Right ventricle myocardium superior (tissue), 1 donor: ENCODE data around the gene IBA57. TPM values are rescaled to one million over a fixed set of nuclear protein-coding genes. Genes with fewer than 3 reads are reported as not detected.

Experiments
- ATAC-seq: fragments of 200-7000 bp; cut with Tn5 transposase; one replicate; pipeline ENCODE4 v1.9.1; 2020; ENCODE audit warnings: mild to moderate bottlenecking; ENCODE audit not compliant: poor library complexity
- DNase-seq: peaks from one replicate; pipeline ENCODE4 v3.0.0-alpha.2; 2020
- intact Hi-C: fragments of 100-400 bp; cut with DNase I; formaldehyde crosslinking; loops from one replicate; pipeline ENCODE4 v1.11.2; 2022
- long read RNA-seq: library from polyadenylated mRNA; unstranded; transcript quantifications from one replicate; pipeline ENCODE4 v2.0.0, GENCODE V29; 2021
- total RNA-seq: library from RNA; stranded (reverse); fragmentation: NEBNext Ultra II Directional; extraction: Animal tissue kit (Norgen Biotek cat#: 25700); gene quantifications from one replicate; pipeline ENCODE4 v1.2.1, GENCODE V29; 2021
- donor health status: DM: no; HTN: yes; CAD: no; lungs with severe emphysema.

IBA57 gene
- 14.8 TPM for total RNA-seq
- long read RNA-seq, full-length matches to known transcripts = 31 of 43 reads
- long read RNA-seq, partial matches to known transcripts = 1 of 43 reads
- long read RNA-seq, other reads (novel, unspliced or antisense) = 11 of 43 reads

DNA sequence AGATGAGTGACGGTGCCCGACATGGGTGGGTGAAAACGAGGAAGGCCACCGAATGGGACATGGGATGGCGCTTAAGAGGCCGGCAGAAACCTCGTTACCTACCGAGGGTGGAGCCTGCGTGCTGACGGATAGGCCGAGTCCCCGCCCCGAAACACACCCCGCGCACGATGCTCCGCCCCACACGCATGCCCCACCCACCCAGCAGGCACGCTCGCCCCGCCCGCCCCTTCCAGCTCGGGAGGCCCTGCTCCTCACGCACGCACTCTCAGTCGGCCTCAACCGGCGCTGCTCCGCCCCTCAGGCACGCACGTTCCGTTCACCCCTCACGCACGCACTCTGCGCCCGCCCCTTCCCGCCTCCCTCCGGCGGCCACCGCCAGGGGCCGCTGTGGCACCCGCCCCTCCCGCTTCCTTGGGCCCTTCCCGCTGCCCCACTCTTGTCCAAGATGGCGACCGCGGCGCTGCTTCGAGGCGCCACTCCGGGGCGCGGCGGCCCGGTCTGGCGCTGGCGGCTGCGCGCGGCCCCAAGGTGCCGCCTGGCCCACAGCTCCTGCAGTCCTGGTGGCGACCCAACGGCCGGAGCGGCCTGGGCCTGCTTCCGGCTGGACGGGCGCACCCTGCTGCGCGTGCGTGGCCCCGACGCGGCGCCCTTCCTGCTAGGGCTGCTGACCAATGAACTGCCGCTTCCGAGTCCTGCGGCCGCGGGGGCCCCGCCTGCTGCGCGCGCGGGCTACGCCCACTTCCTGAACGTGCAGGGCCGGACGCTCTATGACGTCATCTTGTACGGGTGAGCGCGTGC, at the start of gene IBA57:
Gene IBA57 (plus strand): TSS at position 433 of the 798 bp plus-strand sequence. CDS start 13 bp downstream, at position 446.
- DNase-seq = peak; percentile 100
- ATAC-seq = peak; percentile 92
- intact Hi-C loops = loop anchor here (2.0 kb wide), 1 partner anchor 25 kb away; the partner anchor contains the start of gene GUK1

DNA sequence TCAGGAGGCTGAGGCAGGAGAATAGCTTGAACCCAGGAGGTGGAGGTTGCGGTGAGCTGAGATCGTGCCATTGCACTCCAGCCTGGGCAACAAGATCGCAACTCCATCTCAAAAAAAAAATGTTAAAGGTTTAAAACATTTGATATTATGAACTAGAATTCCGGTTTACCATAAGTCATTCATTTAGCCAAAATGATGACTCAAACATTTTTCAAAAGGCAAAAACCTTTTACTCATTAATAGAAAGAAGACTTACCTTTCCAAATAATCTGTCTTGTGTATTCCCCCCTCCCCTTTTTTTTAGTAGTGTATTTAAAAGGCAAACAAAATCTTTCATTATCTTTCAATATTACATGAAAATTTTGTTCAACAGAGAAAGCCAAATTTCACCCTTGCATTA, 48.3 kb upstream of the IBA57 start:
- no peak for ATAC-seq

GRCh38 chr1:228118040-228118439, 47.6 kb upstream of the IBA57 start:
- DNase-seq (no peak), ATAC-seq (no peak)
- intact Hi-C loops = no loop called here

More for the DNA sequence above, 48.3 kb upstream of the IBA57 start:
- intact Hi-C loops = no loop called here
- DNase-seq = no peak

DNA sequence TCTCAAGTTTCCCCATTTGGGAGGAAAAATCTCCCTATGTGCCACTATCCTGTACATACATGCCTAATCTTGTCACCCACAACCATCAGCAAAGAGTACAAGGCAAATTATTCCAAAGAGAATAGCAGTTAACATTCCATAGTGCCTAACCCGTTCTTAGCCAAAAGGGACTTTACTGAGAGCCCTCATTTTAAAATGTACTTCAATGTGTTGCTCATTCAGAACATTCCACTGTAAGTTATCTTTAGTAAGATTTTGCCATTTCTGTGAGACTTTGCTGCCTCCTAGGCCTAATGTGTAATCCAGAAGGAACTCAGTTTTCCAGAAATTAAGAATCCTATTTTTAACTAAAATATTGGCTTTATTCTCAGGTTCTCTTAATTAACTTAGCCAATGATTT, 45.3 kb upstream of the IBA57 start:
- DNase-seq (no peak), ATAC-seq (no peak)
- intact Hi-C loops = loop anchor here (10.0 kb wide), 1 partner anchor 374 kb away; no protein-coding TSS in a partner anchor

GRCh38 chr1:228120857-228121489, 44.6 kb upstream of the IBA57 start:
- DNase-seq (no peak), ATAC-seq (no peak)
- intact Hi-C loops = loop anchor here (10.0 kb wide), 1 partner anchor 374 kb away; no protein-coding TSS in a partner anchor

DNA sequence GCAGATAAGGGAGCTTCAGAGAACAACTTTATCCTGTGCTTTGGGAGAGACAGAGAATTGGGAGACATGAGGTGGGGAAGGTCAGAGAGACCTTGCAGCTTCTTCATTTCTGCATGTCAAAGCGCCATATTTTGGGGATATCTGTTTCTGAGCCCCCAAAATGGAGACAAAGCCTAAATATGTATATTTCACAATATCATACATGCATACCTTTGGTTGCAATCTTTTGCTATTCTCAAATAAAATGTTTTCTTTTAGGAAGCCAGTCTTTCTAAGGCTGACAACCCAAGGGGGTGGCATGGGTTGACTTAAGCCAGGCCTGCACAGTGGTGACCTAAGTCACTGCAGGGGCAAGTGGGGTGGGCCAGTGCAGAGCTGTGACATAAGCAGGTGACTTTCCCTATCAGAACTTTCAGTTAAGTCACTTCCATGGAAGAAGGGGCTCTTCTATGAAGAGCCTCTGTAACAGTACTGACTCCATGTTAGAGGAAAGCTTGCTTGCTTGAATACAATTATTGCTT, 42.6 kb upstream of the IBA57 start:
- intact Hi-C loops = loop anchor here (10.0 kb wide), 1 partner anchor 372 kb away; no protein-coding TSS in a partner anchor

DNA sequence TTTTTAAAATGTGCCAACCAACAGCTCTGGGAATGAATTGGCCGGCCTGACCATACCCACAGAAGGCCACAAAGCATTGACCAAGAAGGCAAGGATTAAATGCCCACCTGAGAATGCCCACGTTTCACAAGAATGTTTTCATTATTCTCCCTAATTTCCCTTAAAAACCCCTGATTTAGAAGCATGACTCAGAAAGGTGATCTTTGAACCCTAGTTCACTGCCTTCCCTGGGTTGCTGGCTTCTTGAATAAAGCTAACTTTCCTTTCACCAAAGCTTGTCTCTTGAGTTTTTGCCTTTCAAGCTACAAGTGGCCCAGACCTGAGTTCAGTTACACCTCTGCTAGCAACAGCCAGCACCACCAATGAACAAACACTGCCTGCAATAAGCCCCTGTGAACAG, 42.1 kb upstream of the IBA57 start:
- intact Hi-C loops = loop anchor here (10.0 kb wide), 1 partner anchor 371 kb away; no protein-coding TSS in a partner anchor
- no peak for DNase-seq
- no peak for ATAC-seq

More for the DNA sequence above, 42.6 kb upstream of the IBA57 start:
- ATAC-seq (no peak), DNase-seq (no peak)

DNA sequence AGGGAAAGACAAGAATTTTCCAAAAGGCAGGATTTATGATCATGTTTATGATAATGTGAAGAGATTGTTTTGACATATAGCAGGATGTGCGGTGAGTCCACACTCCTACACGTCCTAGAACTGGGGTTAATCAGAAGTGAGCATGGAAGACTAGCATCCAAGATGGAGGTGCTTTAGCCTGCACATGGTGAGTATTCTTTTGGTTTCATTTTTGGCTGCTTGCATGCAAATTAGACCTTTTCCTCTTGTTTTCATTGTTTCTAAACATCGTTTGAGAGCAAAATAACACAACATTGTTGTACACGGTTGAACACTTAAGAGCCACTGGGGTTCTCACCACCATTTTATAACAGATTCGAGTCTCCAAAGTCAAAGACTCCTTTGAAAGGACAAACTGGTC, 40.4 kb upstream of the IBA57 start:
- intact Hi-C loops = loop anchor here (10.0 kb wide), 1 partner anchor 370 kb away; no protein-coding TSS in a partner anchor
- no peak for DNase-seq
- no peak for ATAC-seq

- intact Hi-C loops = loop anchor here (5.0 kb wide), 1 partner anchor 381 kb away; no protein-coding TSS in a partner anchor
- ATAC-seq = no peak
- no peak for DNase-seq
These were observed 33.8 kb upstream of the IBA57 start for GRCh38 chr1:228131766-228132165.

DNA sequence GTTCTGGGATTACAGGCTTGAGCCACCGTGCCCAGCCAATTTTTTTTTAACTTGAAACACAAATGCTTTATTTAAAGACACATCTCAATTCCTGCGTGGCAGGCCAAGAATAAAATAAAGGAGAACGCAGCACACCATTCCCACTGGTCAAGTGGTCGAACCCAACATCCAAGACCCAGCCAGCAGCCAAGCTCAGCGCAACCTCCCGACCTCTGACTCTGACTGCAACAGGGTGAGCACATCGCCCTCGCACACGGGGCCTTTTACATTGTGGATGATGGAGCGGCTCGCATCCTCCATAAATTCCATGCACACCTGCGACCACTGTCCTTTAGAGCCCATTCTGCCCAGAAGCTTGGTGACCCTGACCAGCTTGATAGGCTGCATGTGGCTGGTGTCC, 31.0 kb upstream of the IBA57 start:
- DNase-seq (no peak), ATAC-seq (no peak)
- intact Hi-C loops = loop anchor here (5.0 kb wide), 1 partner anchor 378 kb away; no protein-coding TSS in a partner anchor

DNA sequence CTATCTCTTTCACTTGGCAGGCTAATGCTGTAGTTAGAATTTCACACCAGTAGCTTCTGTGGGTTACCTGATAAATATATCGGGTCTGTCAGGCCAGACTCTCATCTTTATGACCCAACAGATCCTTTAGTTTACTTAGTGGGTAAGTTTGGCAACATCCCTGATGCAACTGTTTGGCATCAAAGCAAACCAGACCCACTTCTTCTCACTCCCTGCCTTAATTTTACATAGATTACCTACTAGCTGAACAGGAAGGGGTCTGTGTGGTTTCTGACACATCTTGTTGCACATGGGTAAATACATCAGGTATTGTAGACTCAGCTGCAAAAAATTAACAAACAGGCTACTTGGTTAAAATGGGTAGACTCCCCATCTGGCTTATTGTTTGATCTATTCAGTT, 28.7 kb upstream of the IBA57 start:
- no peak for ATAC-seq
- intact Hi-C loops = no loop called here
- DNase-seq = no peak

DNA sequence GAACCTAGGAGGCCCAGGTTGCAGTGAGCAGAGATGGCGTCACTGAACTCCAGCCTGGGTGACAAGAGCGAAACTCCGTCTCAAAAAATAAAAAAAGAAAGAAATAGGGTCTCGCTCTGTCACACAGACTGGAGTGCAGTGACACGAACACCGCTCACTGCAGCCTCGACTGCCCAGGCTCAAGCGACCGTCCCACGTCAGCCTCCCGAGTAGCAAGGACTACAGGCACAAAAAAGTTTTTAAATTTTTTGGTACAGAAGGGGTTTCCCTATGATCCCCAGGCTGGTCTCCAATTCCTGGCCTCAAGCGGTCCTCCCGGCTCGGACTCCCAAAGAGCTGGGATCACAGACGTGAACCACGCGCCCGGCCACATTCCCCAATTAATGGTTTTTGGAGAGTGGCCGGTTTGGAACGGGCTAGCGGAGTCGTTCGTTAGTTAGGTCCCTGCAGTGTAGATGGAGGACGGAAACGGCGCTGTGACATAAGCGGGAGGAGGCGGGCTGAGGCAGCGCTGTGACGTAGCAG, 26.1 kb upstream of the IBA57 start:
- DNase-seq (no peak), ATAC-seq (no peak)
- intact Hi-C loops = no loop called here

GRCh38 chr1:228139931-228140723, 25.5 kb upstream of the IBA57 start, which contains the start of gene GUK1:
Gene GUK1, plus strand, starts transcription at chr1:228140279. Its CDS starts 24 bp downstream, at chr1:228140303.
- intact Hi-C loops = loop anchor here (2.0 kb wide), 1 partner anchor 25 kb away; the partner anchor contains the start of gene IBA57
- peak; percentile 100 for DNase-seq
- ATAC-seq = peak; percentile 94

- peak; percentile 47 for DNase-seq
- no peak for ATAC-seq
- intact Hi-C loops = loop anchor here (2.0 kb wide), 1 partner anchor 24 kb away; the partner anchor contains the start of gene IBA57
These were observed 24.8 kb upstream of the IBA57 start for GRCh38 chr1:228140724-228141225.

- ATAC-seq (peak; percentile 19), DNase-seq (peak; percentile 86)
- intact Hi-C loops = loop anchor here (2.0 kb wide), 1 partner anchor 23 kb away; the partner anchor contains the start of gene IBA57
These were observed 24.2 kb upstream of the IBA57 start for GRCh38 chr1:228141226-228142044.

DNA sequence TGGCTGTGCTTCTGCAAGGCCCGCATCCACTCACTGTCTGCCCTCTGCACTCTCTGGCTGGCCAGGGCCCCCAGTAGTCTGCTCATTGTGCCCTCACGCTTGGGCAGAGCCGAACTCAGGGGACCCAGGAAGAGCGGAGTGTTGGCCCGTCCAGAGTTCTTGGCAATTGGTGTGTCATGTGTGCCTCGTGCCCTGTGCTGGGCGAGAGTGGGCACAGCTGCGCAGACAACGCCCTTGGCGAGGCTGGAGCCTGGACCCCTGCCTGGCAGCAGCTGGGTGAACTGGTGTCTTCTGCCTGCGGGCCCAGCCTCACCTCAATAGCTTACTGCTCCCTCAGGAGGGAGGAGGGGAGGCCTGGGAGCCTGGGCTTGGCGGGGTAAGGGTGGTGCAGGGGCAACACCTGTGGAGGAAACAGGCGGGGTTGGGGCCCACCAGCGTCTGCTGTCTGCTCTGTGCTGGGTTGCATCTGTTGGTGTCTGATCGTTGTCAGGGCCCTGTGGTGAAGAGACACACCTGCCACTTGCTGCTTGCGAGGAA, 23.4 kb upstream of the IBA57 start:
- intact Hi-C loops = no loop called here
- no peak for DNase-seq
- no peak for ATAC-seq
